Endothelial cell of umbilical vein (primary cell): ENCODE data around the gene CD300LB. TPM values are rescaled to one million over a fixed set of nuclear protein-coding genes. Genes with fewer than 3 reads are reported as not detected.

Source experiments
- BruUV-seq: library from RNA; stranded (reverse); fragments of 400-500 nt; replicated peaks from 2 replicates; lab custom pipeline; 2021; lab: Mats Ljungman, UMichigan
- CTCF ChIA-PET: fragments of 300-600, 350-600 bp; sonication (Branson Sonifier 250); formaldehyde crosslinking; loops from one replicate; lab custom pipeline; 2021; ENCODE audit warnings: antibody characterized with exemption, inconsistent platforms; lab: Charles Lee
- POLR2A ChIA-PET: fragments of 300-600, 350-600 bp; sonication (Branson Sonifier 250); formaldehyde crosslinking; loops from one replicate; lab custom pipeline; 2021; ENCODE audit warnings: antibody characterized with exemption, inconsistent platforms; lab: Charles Lee
- DNase-seq: peaks from one replicate; pipeline ENCODE4 v3.0.0-alpha.2; 2011; ENCODE audit warnings: low read depth, low spot score
- FAIRE-seq: peaks from 2 replicates; lab custom pipeline; 2011; peaks lifted over from hg19 to GRCh38; lab: Jason Lieb, UNC
- H2AFZ ChIP-seq: 2 replicates; pipeline ENCODE4 v1.6.0; 2012; ENCODE audit warnings: low read depth, low read length, control low read depth, inconsistent platforms
- H3K27ac ChIP-seq: 2 replicates; pipeline ENCODE4 v1.5.1; 2011; ENCODE audit warnings: low read depth, mild to moderate bottlenecking, control low read depth, low read length, moderate library complexity; ENCODE audit not compliant: insufficient read depth
- H3K27me3 ChIP-seq, 2 experiments: 2 replicates each; pipeline versions ENCODE4 v1.6.0 to v1.6.1; 2011; ENCODE audit warnings: low read length in 2 of 2, mixed read lengths in 1 of 2; ENCODE audit not compliant: control insufficient read depth in 2 of 2, insufficient read depth in 2 of 2
- H3K36me3 ChIP-seq, 2 experiments: 2 replicates in 1 of 2; 3 replicates in 1 of 2; pipeline ENCODE4 v1.5.1; 2011; ENCODE audit warnings: low read length in 2 of 2, mild to moderate bottlenecking in 1 of 2, moderate library complexity in 1 of 2; ENCODE audit not compliant: control insufficient read depth in 2 of 2, insufficient read depth in 2 of 2; ENCODE audit errors: extremely low read depth in 1 of 2
- H3K4me1 ChIP-seq: 3 replicates; pipeline ENCODE4 v1.5.1; 2011; ENCODE audit warnings: mild to moderate bottlenecking, low read length; ENCODE audit not compliant: control insufficient read depth, insufficient read depth; ENCODE audit errors: extremely low read depth
- H3K4me2 ChIP-seq: 2 replicates; pipeline ENCODE4 v1.6.1; 2011; ENCODE audit warnings: low read length, control low read depth, mixed read lengths; ENCODE audit not compliant: insufficient read depth
- H3K4me3 ChIP-seq, 3 experiments: fragments of 200-600 bp in 1 of 3; sonication (generic), shearing (Covaris generic) in 1 of 3; replicated peaks in 1 of 3; 2 replicates each; pipeline ENCODE4 v1.5.1; 2011 to 2016; ENCODE audit warnings: control low read depth in 3 of 3, low read length in 3 of 3, mild to moderate bottlenecking in 2 of 3, inconsistent platforms in 1 of 3, low read depth in 1 of 3, moderate library complexity in 1 of 3; ENCODE audit not compliant: insufficient read depth in 1 of 3
- H3K79me2 ChIP-seq: 2 replicates; pipeline ENCODE4 v1.6.0; 2012; ENCODE audit warnings: low read length, inconsistent platforms; ENCODE audit not compliant: control insufficient read depth, insufficient read depth
- H3K9ac ChIP-seq: replicated peaks from 2 replicates; pipeline ENCODE3; 2011; ENCODE audit warnings: low read length, control low read depth; ENCODE audit not compliant: insufficient read depth; ENCODE audit errors: extremely low read depth
- H3K9me1 ChIP-seq: replicated peaks from 3 replicates; pipeline ENCODE4 v1.6.0; 2011; ENCODE audit warnings: mild to moderate bottlenecking, low read length; ENCODE audit not compliant: control insufficient read depth, insufficient read depth; ENCODE audit errors: extremely low read depth
- H3K9me3 ChIP-seq: replicated peaks from 2 replicates; pipeline ENCODE4 v1.5.1; 2012; ENCODE audit warnings: low read length, inconsistent platforms; ENCODE audit not compliant: control insufficient read depth, insufficient read depth
- H4K20me1 ChIP-seq: replicated peaks from 2 replicates; pipeline ENCODE3; 2011; ENCODE audit warnings: mild to moderate bottlenecking, low read length; ENCODE audit not compliant: control insufficient read depth, insufficient read depth; ENCODE audit errors: extremely low read depth
- EZH2 ChIP-seq: IDR thresholded peaks from 2 replicates; pipeline ENCODE4 v1.6.1; 2012; ENCODE audit warnings: borderline replicate concordance, low read depth, mild to moderate bottlenecking, moderate library complexity, low read length, inconsistent platforms; ENCODE audit not compliant: severe bottlenecking
- FOS ChIP-seq: IDR thresholded peaks from 2 replicates; pipeline ENCODE4 v1.6.1; 2011; ENCODE audit warnings: mild to moderate bottlenecking, low read length, moderate library complexity, borderline replicate concordance; ENCODE audit not compliant: insufficient read depth
- JUN ChIP-seq: IDR thresholded peaks from 2 replicates; pipeline ENCODE4 v1.6.1; 2011; ENCODE audit warnings: borderline replicate concordance, low read depth; ENCODE audit not compliant: insufficient read length, insufficient read depth
- MYC ChIP-seq: IDR thresholded peaks from one replicate; pipeline ENCODE4 v1.6.1; 2011; ENCODE audit warnings: mild to moderate bottlenecking, low read depth, low read length
- POLR2A ChIP-seq: IDR thresholded peaks from 2 replicates; pipeline ENCODE4 v1.6.1; 2012; ENCODE audit warnings: low read depth, mild to moderate bottlenecking, control low read depth, low read length
- POLR2AphosphoS5 ChIP-seq: IDR thresholded peaks from 2 replicates; pipeline ENCODE4 v1.6.1; 2012; ENCODE audit warnings: low read depth, mild to moderate bottlenecking, control low read depth, low read length, moderate library complexity; ENCODE audit not compliant: insufficient read depth
- dilution Hi-C: fragments of 300-500 bp; cut with MboI; formaldehyde crosslinking; loops from one replicate; pipeline ENCODE4 v1.15.0; 2019; ENCODE audit warnings: low sequenced_read_pairs; ENCODE audit not compliant: extremely low pct_ligation_motif_present
- intact Hi-C: fragments of 100-400 bp; cut with micrococcal nuclease; formaldehyde crosslinking; loops from one replicate; pipeline ENCODE4 v1.10.0; 2022
- polyA plus RNA-seq, 4 experiments: library from polyadenylated mRNA; depleted of rRNA in 3 of 4; stranded (reverse) in 3 of 4; unstranded in 1 of 4; fragments of >200 nt; gene quantifications; 2 replicates each; pipeline versions ENCODE4 v1.2.1 to v1.2.3, GENCODE V29; 2011 to 2012; ENCODE audit warnings: missing spikeins in 1 of 4
- total RNA-seq: library from RNA; stranded (reverse); gene quantifications from 2 replicates; pipeline ENCODE4 v1.2.3, GENCODE V29; 2021
- TF ChIP-seq, protein P1 (sequence below): IDR thresholded peaks from 2 replicates; pipeline ENCODE4 v1.6.1; 2011; ENCODE audit not compliant: insufficient read depth, insufficient read length
- TF ChIP-seq, protein P2 (sequence below), 2 donors: IDR thresholded peaks; 1 replicate in 1 of 2; 2 replicates in 1 of 2; pipeline ENCODE4 v1.5.1; 2011; ENCODE audit warnings: low read length in 2 of 2, mild to moderate bottlenecking in 2 of 2, moderate library complexity in 2 of 2, control low read depth in 1 of 2, inconsistent platforms in 1 of 2, low read depth in 1 of 2; ENCODE audit not compliant: insufficient read depth in 1 of 2; ENCODE audit errors: extremely low read depth in 1 of 2

Gene CD300LB
- total and polyA plus RNA-seq, 2 donors (not counting 3 experiments of a cell fraction or from before 2014, with no cell fraction given): not detected

DNA sequence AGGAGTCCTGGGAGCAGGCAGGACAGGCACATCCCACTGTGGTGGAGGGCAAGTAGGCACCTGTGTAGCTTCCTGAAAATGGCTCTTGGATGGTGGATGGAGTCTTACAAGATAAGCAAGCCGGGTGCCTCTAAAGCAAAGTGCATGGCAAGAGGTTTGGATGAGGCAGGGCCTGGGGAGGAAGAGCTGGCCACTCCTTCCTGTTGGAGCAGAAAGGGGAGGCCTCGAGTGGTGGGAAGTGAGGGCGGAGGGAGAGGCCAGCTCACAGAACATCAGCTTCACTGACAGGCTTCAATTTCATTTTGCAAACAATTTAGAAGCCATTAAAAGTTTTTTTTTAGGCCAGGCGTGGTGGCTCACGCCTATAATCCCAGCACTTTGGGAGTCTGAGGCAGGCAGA is 33.8 kb downstream of the CD300LB start:
- Histone ChIP-seq H3K36me3 (no peaks in the 10 kb centered on the region), H4K20me1 (no peaks in the 10 kb centered on the region), H3K79me2 (no peaks in the 10 kb centered on the region), H3K9me3 (no peaks in the 10 kb centered on the region), H3K4me3 (no peak overlapping the region), H3K27ac (no peak overlapping the region), H3K9ac (no peak overlapping the region), H3K27me3 (no peaks in the 10 kb centered on the region), H3K4me2 (no peak overlapping the region), H2AFZ (no peak overlapping the region), H3K4me1 (no peaks in the 10 kb centered on the region), H3K9me1 (no peaks in the 10 kb centered on the region)
- POLR2A ChIA-PET: no interaction called here
- TF ChIP-seq FOS (no peak), POLR2A (no peak), POLR2AphosphoS5 (no peak), EZH2 (no peak), MYC (no peak), JUN (no peak)
- TF ChIP-seq, protein P1, sequence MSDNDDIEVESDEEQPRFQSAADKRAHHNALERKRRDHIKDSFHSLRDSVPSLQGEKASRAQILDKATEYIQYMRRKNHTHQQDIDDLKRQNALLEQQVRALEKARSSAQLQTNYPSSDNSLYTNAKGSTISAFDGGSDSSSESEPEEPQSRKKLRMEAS: no peak
- TF ChIP-seq, protein P2, sequence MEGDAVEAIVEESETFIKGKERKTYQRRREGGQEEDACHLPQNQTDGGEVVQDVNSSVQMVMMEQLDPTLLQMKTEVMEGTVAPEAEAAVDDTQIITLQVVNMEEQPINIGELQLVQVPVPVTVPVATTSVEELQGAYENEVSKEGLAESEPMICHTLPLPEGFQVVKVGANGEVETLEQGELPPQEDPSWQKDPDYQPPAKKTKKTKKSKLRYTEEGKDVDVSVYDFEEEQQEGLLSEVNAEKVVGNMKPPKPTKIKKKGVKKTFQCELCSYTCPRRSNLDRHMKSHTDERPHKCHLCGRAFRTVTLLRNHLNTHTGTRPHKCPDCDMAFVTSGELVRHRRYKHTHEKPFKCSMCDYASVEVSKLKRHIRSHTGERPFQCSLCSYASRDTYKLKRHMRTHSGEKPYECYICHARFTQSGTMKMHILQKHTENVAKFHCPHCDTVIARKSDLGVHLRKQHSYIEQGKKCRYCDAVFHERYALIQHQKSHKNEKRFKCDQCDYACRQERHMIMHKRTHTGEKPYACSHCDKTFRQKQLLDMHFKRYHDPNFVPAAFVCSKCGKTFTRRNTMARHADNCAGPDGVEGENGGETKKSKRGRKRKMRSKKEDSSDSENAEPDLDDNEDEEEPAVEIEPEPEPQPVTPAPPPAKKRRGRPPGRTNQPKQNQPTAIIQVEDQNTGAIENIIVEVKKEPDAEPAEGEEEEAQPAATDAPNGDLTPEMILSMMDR (IDR thresholded peaks at IDR 0.05; ENCODE audit: extremely low read depth in 1 of 2, insufficient read depth in 1 of 2, low read depth in 1 of 2, low read length in 2 of 2): no peak
- BruUV-seq: no TSS peak
- no peak for DNase-seq
- CTCF ChIA-PET: interaction anchor here (1.5 to 2.4 kb wide), 3 partner anchors 40 to 129 kb away, joined by 3 to 13 read pairs (median 8); no protein-coding TSS in a partner anchor
- dilution Hi-C loops: no loop called here
- FAIRE-seq: no peak
- intact Hi-C loops: no loop called here
